Fibroblast of pulmonary artery (primary cell): ENCODE data around the gene WDFY3.

Source experiments
- DNase-seq: peaks from one replicate; pipeline ENCODE4 v3.0.0-alpha.2; 2010; ENCODE audit warnings: low read depth
- H3K4me3 ChIP-seq: replicated peaks from 2 replicates; pipeline ENCODE4 v1.5.1; 2011; ENCODE audit warnings: low read depth, mild to moderate bottlenecking, control low read depth, low read length, moderate library complexity
- TF ChIP-seq, protein P1 (sequence below): IDR thresholded peaks from 2 replicates; pipeline ENCODE4 v1.5.1; 2011; ENCODE audit warnings: mild to moderate bottlenecking, control low read depth, low read length, inconsistent platforms; ENCODE audit errors: missing control alignments

Gene WDFY3

DNA sequence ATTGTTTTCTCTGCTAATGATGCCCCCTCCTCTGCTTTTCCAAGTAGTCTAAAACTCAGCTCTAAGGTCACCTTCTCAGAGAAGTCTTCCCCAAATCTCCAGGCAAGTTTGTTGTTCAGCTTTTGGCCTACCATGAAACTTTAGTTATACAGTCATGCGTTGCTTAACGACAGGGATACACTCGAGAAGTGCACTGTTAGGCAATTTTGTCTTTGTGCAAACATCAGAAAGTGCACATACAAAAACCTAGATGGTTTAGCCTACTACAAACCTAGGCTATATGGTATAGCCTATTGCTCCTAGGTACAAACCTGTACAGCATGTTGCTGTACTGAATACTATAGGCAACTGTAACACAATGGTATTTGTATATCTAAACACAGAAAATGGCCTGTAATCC, 91.9 kb downstream of the WDFY3 start:
- TF ChIP-seq, protein P1, sequence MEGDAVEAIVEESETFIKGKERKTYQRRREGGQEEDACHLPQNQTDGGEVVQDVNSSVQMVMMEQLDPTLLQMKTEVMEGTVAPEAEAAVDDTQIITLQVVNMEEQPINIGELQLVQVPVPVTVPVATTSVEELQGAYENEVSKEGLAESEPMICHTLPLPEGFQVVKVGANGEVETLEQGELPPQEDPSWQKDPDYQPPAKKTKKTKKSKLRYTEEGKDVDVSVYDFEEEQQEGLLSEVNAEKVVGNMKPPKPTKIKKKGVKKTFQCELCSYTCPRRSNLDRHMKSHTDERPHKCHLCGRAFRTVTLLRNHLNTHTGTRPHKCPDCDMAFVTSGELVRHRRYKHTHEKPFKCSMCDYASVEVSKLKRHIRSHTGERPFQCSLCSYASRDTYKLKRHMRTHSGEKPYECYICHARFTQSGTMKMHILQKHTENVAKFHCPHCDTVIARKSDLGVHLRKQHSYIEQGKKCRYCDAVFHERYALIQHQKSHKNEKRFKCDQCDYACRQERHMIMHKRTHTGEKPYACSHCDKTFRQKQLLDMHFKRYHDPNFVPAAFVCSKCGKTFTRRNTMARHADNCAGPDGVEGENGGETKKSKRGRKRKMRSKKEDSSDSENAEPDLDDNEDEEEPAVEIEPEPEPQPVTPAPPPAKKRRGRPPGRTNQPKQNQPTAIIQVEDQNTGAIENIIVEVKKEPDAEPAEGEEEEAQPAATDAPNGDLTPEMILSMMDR, result no peak
- DNase-seq, result no peak
- no peak overlapping the region for H3K4me3 ChIP-seq

DNA sequence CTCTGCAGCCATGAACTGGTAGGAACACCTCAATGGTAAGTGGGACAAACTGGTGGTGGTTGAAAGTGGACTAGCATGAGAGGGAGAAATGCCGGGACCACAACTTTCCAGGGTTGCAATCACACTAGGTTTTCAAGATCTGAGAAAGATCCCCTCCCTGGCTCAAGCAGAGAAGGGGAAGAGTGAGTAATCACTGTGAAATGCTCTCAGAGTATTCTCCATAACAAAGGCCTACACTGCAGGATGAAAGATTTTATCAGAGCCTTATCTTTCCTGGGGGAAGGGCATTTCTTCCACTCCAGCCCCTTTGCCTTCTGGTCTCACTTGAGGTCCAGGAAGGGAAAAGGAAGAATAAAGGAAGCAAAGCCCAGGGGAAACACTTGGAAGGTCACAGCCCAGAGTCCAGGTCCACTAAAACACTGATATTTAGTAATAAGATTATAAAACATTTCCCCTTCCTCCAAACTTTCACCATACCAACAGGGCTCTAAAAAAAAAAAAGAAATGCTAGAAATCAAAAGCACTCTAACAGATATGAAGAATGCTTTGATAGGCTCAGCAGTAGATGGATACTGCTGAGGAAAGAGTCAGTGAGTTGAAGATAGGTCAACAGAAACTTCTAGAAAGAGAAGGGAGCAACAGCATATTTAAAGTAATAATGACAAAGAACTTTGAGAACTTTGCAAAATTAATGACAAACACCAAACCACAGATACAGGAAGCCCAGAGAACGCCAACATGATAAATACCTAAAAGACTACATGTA, 95.9 kb downstream of the WDFY3 start:
- TF ChIP-seq, protein P1, result no peak
- peak; percentile 82 for DNase-seq
- H3K4me3 ChIP-seq, result no peak overlapping the region

- DNase-seq, result no peak
- no peak overlapping the region for H3K4me3 ChIP-seq
- TF ChIP-seq, protein P1, result no peak
These were observed 100.2 kb downstream of the WDFY3 start for GRCh38 chr4:84866295-84866694.

- TF ChIP-seq, protein P1, result no peak
- H3K4me3 ChIP-seq, result no peak overlapping the region
- DNase-seq, result no peak
These were observed 100.9 kb downstream of the WDFY3 start for GRCh38 chr4:84865600-84865999.

- no peak for DNase-seq
These were observed 104.4 kb downstream of the WDFY3 start for GRCh38 chr4:84862064-84862463.

GRCh38 chr4:84857296-84857695, 109.2 kb downstream of the WDFY3 start:
- TF ChIP-seq, protein P1, result no peak
- DNase-seq, result peak; percentile 55
- H3K4me3 ChIP-seq, result no peak overlapping the region

More at GRCh38 chr4:84862064-84862463, 104.4 kb downstream of the WDFY3 start:
- no peak overlapping the region for H3K4me3 ChIP-seq
- TF ChIP-seq, protein P1, result no peak
